B cell (primary cell): ENCODE results near the gene FLII. TPM values are rescaled to one million over a fixed set of nuclear protein-coding genes. Genes with fewer than 3 reads are reported as not detected.
"Not testable (repeated sequence)": the region's sequence is repeated elsewhere in the genome, so short reads cannot be mapped to it uniquely, and the experiment has no call there.

Source experiments
- ATAC-seq: fragments of 200-7000 bp; cut with Tn5 transposase; one replicate; pipeline ENCODE4 v1.10.0; 2021; ENCODE audit warnings: low read depth, mild to moderate bottlenecking, moderate number of reproducible peaks, moderate library complexity
- CTCF ChIA-PET: fragments of 350-600 bp; sonication (Branson Sonifier 250); formaldehyde crosslinking; loops from one replicate; lab custom pipeline; 2021; ENCODE audit warnings: antibody characterized with exemption, inconsistent platforms; lab: Charles Lee
- POLR2A ChIA-PET: fragments of 350-600 bp; sonication (Branson Sonifier 250); formaldehyde crosslinking; loops from one replicate; lab custom pipeline; 2021; ENCODE audit warnings: antibody characterized with exemption; lab: Charles Lee
- DNase-seq: peaks from one replicate; pipeline ENCODE4 v3.0.0; 2013
- H2AFZ ChIP-seq: 2 replicates; pipeline ENCODE4 v1.6.1; 2012; ENCODE audit warnings: mild to moderate bottlenecking, low read depth, low read length; ENCODE audit not compliant: insufficient read depth, poor library complexity, severe bottlenecking
- H3K27ac ChIP-seq, 2 donors: 1 replicate in 1 of 2; 2 replicates in 1 of 2; pipeline ENCODE4 v1.5.1; 2012 to 2013; ENCODE audit warnings: low read length in 2 of 2, mild to moderate bottlenecking in 2 of 2, moderate library complexity in 1 of 2
- H3K27me3 ChIP-seq, 4 experiments: fragments of 200-600 bp in 1 of 4; sonication (generic) in 1 of 4; replicated peaks in 1 of 4; 1 replicate in 2 of 4; 2 replicates in 2 of 4; pipeline versions ENCODE4 v1.6.1 to v1.7.0; 2013 to 2016; ENCODE audit warnings: low read length in 3 of 4, mild to moderate bottlenecking in 2 of 4, mixed read lengths in 1 of 4, moderate library complexity in 1 of 4; ENCODE audit not compliant: insufficient read depth in 4 of 4, control insufficient read depth in 3 of 4; ENCODE audit errors: control extremely low read depth in 1 of 4
- H3K36me3 ChIP-seq, 2 experiments: replicated peaks in 1 of 2; 1 replicate in 1 of 2; 2 replicates in 1 of 2; pipeline versions ENCODE4 v1.6.1 to v1.7.1; 2013; ENCODE audit warnings: low read length in 1 of 2; ENCODE audit not compliant: insufficient read depth in 2 of 2, control insufficient read depth in 1 of 2; ENCODE audit errors: control extremely low read depth in 1 of 2, extremely low read depth in 1 of 2
- H3K4me1 ChIP-seq, 2 donors: fragments of 200-600 bp in 1 of 2; sonication (generic) in 1 of 2; 1 replicate in 1 of 2; 2 replicates in 1 of 2; pipeline versions ENCODE4 v1.5.1 to v1.6.1; 2013 to 2017; ENCODE audit warnings: low read length in 2 of 2; ENCODE audit not compliant: control insufficient read depth in 2 of 2, insufficient read depth in 2 of 2
- H3K4me2 ChIP-seq: replicated peaks from 2 replicates; pipeline ENCODE3; 2012; ENCODE audit warnings: mild to moderate bottlenecking, low read depth, low read length; ENCODE audit not compliant: poor library complexity, severe bottlenecking
- H3K4me3 ChIP-seq, 5 experiments: fragments of 200-600 bp in 1 of 5; sonication (generic) in 1 of 5; 1 replicate in 3 of 5; 2 replicates in 2 of 5; pipeline versions ENCODE4 v1.5.1 to v1.7.0; 2011 to 2016; ENCODE audit warnings: low read length in 4 of 5, mild to moderate bottlenecking in 4 of 5, low read depth in 2 of 5, control low read depth in 1 of 5, moderate library complexity in 1 of 5; ENCODE audit not compliant: insufficient read depth in 1 of 5; ENCODE audit errors: control extremely low read depth in 1 of 5, extremely low read depth in 1 of 5
- H3K79me2 ChIP-seq: fragments of 200-600 bp; sonication (generic); one replicate; pipeline ENCODE4 v1.6.0; 2016; ENCODE audit warnings: low read length; ENCODE audit not compliant: control insufficient read depth, insufficient read depth
- H3K9ac ChIP-seq: fragments of 200-600 bp; sonication (generic); 2 replicates; pipeline ENCODE4 v1.6.1; 2017; ENCODE audit warnings: mild to moderate bottlenecking, low read length, moderate library complexity
- H3K9me3 ChIP-seq, 3 donors: one replicate each; pipeline versions ENCODE4 v1.6.1 to v1.7.1; 2013; ENCODE audit warnings: low read length in 2 of 3; ENCODE audit not compliant: control insufficient read depth in 2 of 3, insufficient read depth in 1 of 3; ENCODE audit errors: control extremely low read depth in 1 of 3
- H4K20me1 ChIP-seq: 2 replicates; pipeline ENCODE4 v1.6.0; 2012; ENCODE audit warnings: mild to moderate bottlenecking, low read length; ENCODE audit not compliant: insufficient read depth, control insufficient read depth, poor library complexity, severe bottlenecking
- H3K27ac Mint-ChIP-seq: one replicate; pipeline ENCODE4 v1.8.0; 2021; ENCODE audit warnings: mixed read lengths
- H3K27me3 Mint-ChIP-seq: one replicate; pipeline ENCODE4 v1.8.0; 2021; ENCODE audit warnings: mixed read lengths
- H3K4me1 Mint-ChIP-seq: one replicate; pipeline ENCODE4 v1.8.0; 2021; ENCODE audit warnings: mixed read lengths
- H3K4me3 Mint-ChIP-seq: one replicate; pipeline ENCODE4 v1.8.0; 2021; ENCODE audit warnings: mixed read lengths
- H3K9me3 Mint-ChIP-seq: one replicate; pipeline ENCODE4 v1.8.0; 2022; ENCODE audit warnings: mixed read lengths; ENCODE audit not compliant: insufficient read depth
- EZH2 ChIP-seq: IDR thresholded peaks from 2 replicates; pipeline ENCODE4 v1.6.1; 2012; ENCODE audit warnings: borderline replicate concordance, low read depth, mild to moderate bottlenecking, moderate library complexity, low read length; ENCODE audit not compliant: insufficient read depth, poor library complexity, severe bottlenecking
- WGBS: methylation state at CpG from one replicate; pipeline ENCODE4 v1.1.5; 2013; ENCODE audit warnings: missing lambda C conversion rate; ENCODE audit not compliant: insufficient coverage; 5-methylcytosine and 5-hydroxymethylcytosine counted together
- intact Hi-C: fragments of 100-400 bp; cut with micrococcal nuclease; formaldehyde crosslinking; loops from one replicate; pipeline ENCODE4 v1.10.0; 2022
- polyA plus RNA-seq: library from polyadenylated mRNA; depleted of rRNA; stranded (reverse); fragments of >200 nt; gene quantifications from 2 replicates; pipeline ENCODE4 v1.2.3, GENCODE V29; 2012
- total RNA-seq, 2 donors: library from RNA; stranded (reverse); fragments of 120-200 nt in 1 of 2; gene quantifications; 1 replicate in 1 of 2; 2 replicates in 1 of 2; pipeline versions ENCODE4 v1.2.3 to v1.2.4, GENCODE V29; 2013 to 2022
- TF ChIP-seq, protein P1 (sequence below): fragments of 200-600 bp; IDR thresholded peaks from one replicate; pipeline ENCODE4 v1.8.0; 2022; ENCODE audit warnings: antibody characterized with exemption, mild to moderate bottlenecking

FLII gene
- total and polyA plus RNA-seq, 2 donors (not counting 1 experiment from before 2014, with no cell fraction given) = 357 to 531 TPM

DNA sequence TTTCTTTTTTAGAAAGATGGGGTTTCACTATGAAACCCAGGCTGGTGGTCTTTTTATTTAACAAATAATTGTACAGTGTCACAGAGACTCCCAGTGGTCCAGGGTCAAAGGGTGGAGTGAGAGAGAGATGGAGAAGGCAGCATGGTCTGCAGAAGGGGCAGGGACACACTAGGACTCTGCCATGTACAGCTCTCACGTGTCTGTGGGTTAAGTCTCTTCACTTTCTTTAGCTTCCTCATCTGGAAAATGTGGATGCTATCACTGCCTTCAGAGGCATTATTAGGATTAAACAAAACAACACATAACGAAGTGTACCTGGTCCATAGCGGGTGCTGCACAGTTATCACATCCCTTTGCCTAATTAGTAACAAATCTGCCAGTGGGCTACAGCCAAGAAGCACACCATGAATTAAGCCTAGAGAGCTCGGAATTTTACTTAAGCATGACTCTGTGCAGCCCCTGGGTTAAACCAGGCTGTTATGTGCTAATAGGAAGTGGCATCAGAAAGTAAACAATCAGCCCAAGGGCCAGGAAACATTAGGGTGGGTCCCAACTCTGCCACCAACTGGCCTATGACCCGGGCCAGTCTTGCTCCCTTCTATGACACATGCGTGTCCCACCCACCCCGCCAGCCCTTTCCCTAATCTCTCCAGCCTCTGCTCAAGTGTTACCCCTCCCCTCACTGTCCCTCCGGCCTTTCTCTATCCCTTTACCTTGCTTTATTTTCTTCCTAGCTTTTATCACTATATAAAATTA, 42.4 kb upstream of the FLII start:
- no peak overlapping the region for H3K4me3 Mint-ChIP-seq
- intact Hi-C loops = no loop called here
- Histone ChIP-seq H3K36me3 (peaks cover 12 to 48% of the 10 kb centered on the region in 2 experiments), H3K79me2 (no peaks in the 10 kb centered on the region), H4K20me1 (no peaks in the 10 kb centered on the region), H3K9ac (no peak overlapping the region), H3K4me3 (no peak overlapping the region), H3K27me3 (no peaks in the 10 kb centered on the region), H2AFZ (no peak overlapping the region), H3K27ac (no peak overlapping the region), H3K9me3 (no peaks in the 10 kb centered on the region), H3K4me2 (no peak overlapping the region), H3K4me1 (peaks cover 8 to 17% of the 10 kb centered on the region in 2 donors)
- H3K27me3 Mint-ChIP-seq = no peaks in the 10 kb centered on the region
- peak overlapping the region; percentile 37 for H3K27ac Mint-ChIP-seq
- DNase-seq (no peak), ATAC-seq (no peak)
- ChIA-PET POLR2A (no interaction called here), CTCF (interaction anchor here (0.8 to 1.0 kb wide), 2 partner anchors 8 to 53 kb away, joined by 3 to 4 read pairs; no protein-coding TSS in a partner anchor)
- H3K4me1 Mint-ChIP-seq = peaks cover 18% of the 10 kb centered on the region
- TF ChIP-seq, protein P1, sequence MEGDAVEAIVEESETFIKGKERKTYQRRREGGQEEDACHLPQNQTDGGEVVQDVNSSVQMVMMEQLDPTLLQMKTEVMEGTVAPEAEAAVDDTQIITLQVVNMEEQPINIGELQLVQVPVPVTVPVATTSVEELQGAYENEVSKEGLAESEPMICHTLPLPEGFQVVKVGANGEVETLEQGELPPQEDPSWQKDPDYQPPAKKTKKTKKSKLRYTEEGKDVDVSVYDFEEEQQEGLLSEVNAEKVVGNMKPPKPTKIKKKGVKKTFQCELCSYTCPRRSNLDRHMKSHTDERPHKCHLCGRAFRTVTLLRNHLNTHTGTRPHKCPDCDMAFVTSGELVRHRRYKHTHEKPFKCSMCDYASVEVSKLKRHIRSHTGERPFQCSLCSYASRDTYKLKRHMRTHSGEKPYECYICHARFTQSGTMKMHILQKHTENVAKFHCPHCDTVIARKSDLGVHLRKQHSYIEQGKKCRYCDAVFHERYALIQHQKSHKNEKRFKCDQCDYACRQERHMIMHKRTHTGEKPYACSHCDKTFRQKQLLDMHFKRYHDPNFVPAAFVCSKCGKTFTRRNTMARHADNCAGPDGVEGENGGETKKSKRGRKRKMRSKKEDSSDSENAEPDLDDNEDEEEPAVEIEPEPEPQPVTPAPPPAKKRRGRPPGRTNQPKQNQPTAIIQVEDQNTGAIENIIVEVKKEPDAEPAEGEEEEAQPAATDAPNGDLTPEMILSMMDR = no peak
- TF ChIP-seq EZH2 = no peak
- H3K9me3 Mint-ChIP-seq = no peaks in the 10 kb centered on the region
- WGBS = 95% methylated on average over 8 of the region's 8 CpGs

DNA sequence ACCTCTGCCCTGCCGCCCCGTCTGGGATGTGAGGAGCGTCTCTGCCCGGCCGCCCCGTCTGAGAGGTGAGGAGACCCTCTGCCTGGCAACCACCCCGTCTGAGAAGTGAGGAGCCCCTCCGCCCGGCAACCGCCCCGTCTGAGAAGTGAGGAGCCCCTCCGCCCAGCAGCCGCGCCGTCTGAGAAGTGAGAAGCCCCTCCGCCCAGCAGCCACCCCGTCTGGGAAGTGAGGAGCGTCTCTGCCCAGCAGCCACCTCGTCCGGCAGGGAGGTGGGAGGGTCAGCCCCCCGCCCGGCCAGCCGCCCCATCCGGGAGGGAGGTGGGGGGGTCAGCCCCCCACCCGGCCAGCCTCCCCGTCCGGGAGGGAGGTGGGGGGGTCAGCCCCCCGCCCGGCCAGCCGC, 39.5 kb upstream of the FLII start:
- H3K4me3 Mint-ChIP-seq, H3K27ac ChIP-seq, DNase-seq, H2AFZ ChIP-seq, H3K9ac ChIP-seq, H3K27me3 Mint-ChIP-seq, H3K27me3 ChIP-seq, H3K4me3 ChIP-seq, intact Hi-C loops, H3K9me3 Mint-ChIP-seq, ATAC-seq, H3K4me2 ChIP-seq, POLR2A ChIA-PET, H4K20me1 ChIP-seq, CTCF ChIA-PET, H3K79me2 ChIP-seq, H3K9me3 ChIP-seq, H3K27ac Mint-ChIP-seq: not testable (repeated sequence)
- Histone ChIP-seq H3K36me3 (peaks cover 12 to 35% of the 10 kb centered on the region in 2 experiments), H3K4me1 (peaks cover 8 to 17% of the 10 kb centered on the region in 2 donors)
- peaks cover 19% of the 10 kb centered on the region for H3K4me1 Mint-ChIP-seq
- 97% methylated on average over 5 of the region's 30 CpGs for WGBS
